Liver (tissue), 9 donors: ENCODE measurements around the gene TOGARAM2. TPM values are rescaled to one million over a fixed set of nuclear protein-coding genes. Genes with fewer than 3 reads are reported as not detected.

Experiments
- DNase-seq: peaks from one replicate; pipeline ENCODE4 v3.0.0-alpha.2; 2017; ENCODE audit warnings: low spot score
- H3K27ac ChIP-seq, 2 donors: one replicate each; pipeline ENCODE4 v1.7.0; 2013; ENCODE audit warnings: inconsistent platforms in 2 of 2, low read length in 2 of 2, control low read depth in 1 of 2, low read depth in 1 of 2, mild to moderate bottlenecking in 1 of 2
- H3K27me3 ChIP-seq, 4 donors: one replicate each; pipeline versions ENCODE4 v1.6.1 to v1.7.0; 2013; ENCODE audit warnings: low read length in 3 of 4, inconsistent platforms in 1 of 4, mild to moderate bottlenecking in 1 of 4, moderate library complexity in 1 of 4; ENCODE audit not compliant: control insufficient read depth in 4 of 4, insufficient read depth in 4 of 4
- H3K36me3 ChIP-seq, 4 donors: one replicate each; pipeline versions ENCODE4 v1.6.1 to v1.7.0; 2013; ENCODE audit warnings: low read length in 3 of 4, mild to moderate bottlenecking in 3 of 4, low read depth in 1 of 4, moderate library complexity in 1 of 4; ENCODE audit not compliant: control insufficient read depth in 4 of 4, insufficient read depth in 3 of 4
- H3K4me1 ChIP-seq, 4 donors: one replicate each; pipeline versions ENCODE4 v1.6.1 to v1.7.0; 2013; ENCODE audit warnings: low read length in 3 of 4, mild to moderate bottlenecking in 3 of 4, moderate library complexity in 1 of 4; ENCODE audit not compliant: control insufficient read depth in 4 of 4, insufficient read depth in 4 of 4
- H3K4me3 ChIP-seq, 3 donors: one replicate each; pipeline versions ENCODE4 v1.6.1 to v1.7.0; 2013; ENCODE audit warnings: low read length in 3 of 3, control low read depth in 1 of 3, low read depth in 1 of 3, mild to moderate bottlenecking in 1 of 3
- H3K9ac ChIP-seq, 2 donors: one replicate each; pipeline ENCODE4 v1.7.0; 2013; ENCODE audit warnings: low read length in 2 of 2, mild to moderate bottlenecking in 2 of 2, moderate library complexity in 2 of 2, control low read depth in 1 of 2, low read depth in 1 of 2
- H3K9me3 ChIP-seq, 4 donors: one replicate each; pipeline versions ENCODE4 v1.6.1 to v1.7.0; 2013; ENCODE audit warnings: low read length in 3 of 4; ENCODE audit not compliant: control insufficient read depth in 4 of 4
- ATF3 ChIP-seq: IDR thresholded peaks from 2 replicates; pipeline ENCODE4 v1.6.1; 2016; ENCODE audit warnings: antibody characterized with exemption
- FOXA2 ChIP-seq: IDR thresholded peaks from 2 replicates; pipeline ENCODE4 v1.6.1; 2016; ENCODE audit warnings: antibody characterized with exemption
- GABPA ChIP-seq, 2 donors: IDR thresholded peaks in 1 of 2; conservative IDR thresholded peaks in 1 of 2; 2 replicates each; pipeline ENCODE4 v1.6.1; 2016; ENCODE audit warnings: antibody characterized with exemption in 2 of 2, mild to moderate bottlenecking in 1 of 2, moderate library complexity in 1 of 2
- MAX ChIP-seq: IDR thresholded peaks from 2 replicates; pipeline ENCODE4 v1.6.1; 2016; ENCODE audit warnings: antibody characterized with exemption
- NR2F2 ChIP-seq: IDR thresholded peaks from 2 replicates; pipeline ENCODE4 v1.6.1; 2016; ENCODE audit warnings: antibody characterized with exemption
- RAD21 ChIP-seq, 2 donors: IDR thresholded peaks; 2 replicates each; pipeline ENCODE4 v1.6.1; 2016; ENCODE audit warnings: antibody characterized with exemption in 2 of 2, mild to moderate bottlenecking in 2 of 2
- REST ChIP-seq: IDR thresholded peaks from 2 replicates; pipeline ENCODE4 v1.6.1; 2016; ENCODE audit warnings: antibody characterized with exemption, mild to moderate bottlenecking
- SP1 ChIP-seq: IDR thresholded peaks from 2 replicates; pipeline ENCODE4 v1.6.1; 2018; ENCODE audit warnings: antibody characterized with exemption, mild to moderate bottlenecking
- YY1 ChIP-seq: IDR thresholded peaks from 2 replicates; pipeline ENCODE4 v1.6.1; 2016; ENCODE audit warnings: antibody characterized with exemption, mild to moderate bottlenecking
- WGBS: extraction: QIAGEN DNeasy Blood & Tissue Kit; methylation state at CpG from one replicate; pipeline ENCODE4 v1.1.7; 2013; 5-methylcytosine and 5-hydroxymethylcytosine counted together
- polyA plus RNA-seq, 2 donors: library from polyadenylated mRNA; stranded (reverse) in 1 of 2; unstranded in 1 of 2; fragments of 200-250 nt in 1 of 2; fragments of >200 nt in 1 of 2; fragmentation: Nextera tagmentation in 1 of 2; extraction: Ambion mirVana in 1 of 2; gene quantifications; one replicate each; pipeline versions ENCODE4 v1.2.1 to v1.2.3, GENCODE V29; 2013 to 2015
- total RNA-seq, 2 donors: library from RNA; depleted of rRNA; stranded (reverse); fragments of >200 nt; gene quantifications; one replicate each; pipeline ENCODE4 v1.2.3, GENCODE V29; 2014
- donor health status: healthy.
- donor health status: healthy.
- donor health status: healthy.
- donor health status: healthy.
- donor health status: healthy.

Gene TOGARAM2
- total and polyA plus RNA-seq, 4 donors = 0.15 to 0.42 (median 0.19) TPM; not detected in 1

GRCh38 chr2:29033656-29034055 lies 52.6 kb downstream of the TOGARAM2 start (continued):
- TF ChIP-seq ATF3 = no peak
- no peak for TF ChIP-seq SP1
- no peak for TF ChIP-seq RAD21 (IDR thresholded peaks at IDR 0.05)
- no peak for TF ChIP-seq MAX
- no peak for TF ChIP-seq REST
- TF ChIP-seq GABPA (IDR thresholded peaks at IDR 0.05 in 1 of 2, conservative IDR thresholded peaks at IDR 0.05 in 1 of 2) = no peak

- Histone ChIP-seq H3K9me3 (no peaks in the 10 kb centered on the region), H3K27ac (no peak overlapping the region), H3K27me3 (no peaks in the 10 kb centered on the region), H3K9ac (no peak overlapping the region), H3K36me3 (no peaks in the 10 kb centered on the region), H3K4me3 (no peak overlapping the region), H3K4me1 (no peaks in the 10 kb centered on the region)
- TF ChIP-seq MAX (no peak), REST (no peak), YY1 (no peak), NR2F2 (no peak), FOXA2 (no peak)
- whole genome bisulfite sequencing = 93% methylated on average over 17 of the region's 17 CpGs
- no peak for DNase-seq
These were observed 54.1 kb downstream of the TOGARAM2 start for GRCh38 chr2:29035016-29035745.
